NCI-H774 (cell line): ENCODE data around the gene SNCG.
"Not testable (repeated sequence)": the region's sequence is repeated elsewhere in the genome, so short reads cannot be mapped to it uniquely, and the experiment has no call there.

Experiments used
- DNase-seq: peaks from one replicate; lab custom pipeline; 2025; lab: John Stamatoyannopoulos, UW

SNCG gene

DNA sequence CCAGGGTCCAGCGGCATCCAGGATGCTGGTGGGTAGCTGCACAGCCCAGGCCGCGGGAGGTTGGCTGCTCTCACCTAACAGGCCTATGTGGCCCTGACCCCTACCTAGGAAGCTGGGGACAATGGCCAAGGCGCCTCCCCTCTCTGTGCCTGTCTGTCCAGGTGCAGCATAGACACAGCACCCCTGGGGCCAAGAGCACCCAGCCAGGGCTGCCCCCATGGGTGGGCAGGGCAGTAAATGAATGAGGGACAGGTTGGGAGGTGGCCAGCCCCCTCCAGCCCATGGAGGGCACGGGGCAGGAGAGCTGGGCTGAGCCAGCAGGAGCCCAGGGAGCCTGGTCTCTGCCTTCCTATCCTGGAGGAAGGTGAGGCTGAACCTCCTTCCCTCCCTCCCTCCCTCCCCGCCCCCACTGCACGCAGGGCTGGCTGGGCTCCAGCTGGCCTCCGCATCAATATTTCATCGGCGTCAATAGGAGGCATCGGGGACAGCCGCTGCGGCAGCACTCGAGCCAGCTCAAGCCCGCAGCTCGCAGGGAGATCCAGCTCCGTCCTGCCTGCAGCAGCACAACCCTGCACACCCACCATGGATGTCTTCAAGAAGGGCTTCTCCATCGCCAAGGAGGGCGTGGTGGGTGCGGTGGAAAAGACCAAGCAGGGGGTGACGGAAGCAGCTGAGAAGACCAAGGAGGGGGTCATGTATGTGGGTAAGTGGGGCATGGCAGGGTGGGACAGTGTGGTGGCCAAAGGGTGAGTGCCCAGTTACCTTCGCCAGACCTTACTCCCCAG lies at the start of gene SNCG:
Gene SNCG (plus strand): TSS at position 484 of the 785 bp plus-strand sequence. CDS start 99 bp downstream, at position 583.
- DNase-seq, result no peak

DNA sequence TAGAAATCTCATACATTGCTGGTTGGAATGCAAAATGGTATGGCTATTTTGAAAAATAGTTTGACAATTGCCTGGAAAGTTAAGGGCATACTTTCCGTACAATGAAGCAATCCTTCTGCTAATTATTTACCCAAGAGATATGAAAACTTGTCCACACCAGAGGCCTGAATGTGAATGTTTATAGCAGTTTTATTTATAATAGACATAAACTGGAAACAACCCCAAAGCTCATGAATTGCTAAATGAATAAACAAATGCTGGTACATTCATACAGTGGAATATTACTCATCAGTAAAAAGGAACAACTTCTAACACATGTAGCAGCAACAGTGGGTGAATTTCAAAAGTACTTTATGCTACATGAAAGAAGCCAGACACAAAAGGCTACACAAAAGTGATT lies 43.7 kb upstream of the SNCG start:
- DNase-seq, result no peak

DNA sequence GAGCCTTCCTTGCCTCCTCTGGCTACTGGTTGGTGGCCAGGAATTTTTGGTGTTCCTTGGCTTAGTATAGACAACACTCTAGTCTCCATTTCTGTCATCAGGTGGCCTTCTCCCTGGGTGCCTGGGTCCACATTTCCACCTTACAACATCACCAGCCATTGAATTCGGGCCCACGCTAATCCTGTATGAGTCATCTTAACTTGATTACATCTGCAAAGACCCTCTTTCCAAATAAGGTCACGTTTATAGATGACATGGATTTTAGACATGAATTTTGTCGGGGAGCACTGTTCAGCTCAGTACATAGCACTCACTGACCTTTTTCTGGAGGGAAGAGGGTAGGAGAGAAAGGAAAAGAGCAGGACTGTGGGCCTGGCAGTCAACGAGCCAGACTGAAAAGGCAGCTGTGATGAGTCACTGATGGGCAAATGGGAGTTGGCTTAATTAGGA lies 40.4 kb upstream of the SNCG start:
- no peak for DNase-seq

DNA sequence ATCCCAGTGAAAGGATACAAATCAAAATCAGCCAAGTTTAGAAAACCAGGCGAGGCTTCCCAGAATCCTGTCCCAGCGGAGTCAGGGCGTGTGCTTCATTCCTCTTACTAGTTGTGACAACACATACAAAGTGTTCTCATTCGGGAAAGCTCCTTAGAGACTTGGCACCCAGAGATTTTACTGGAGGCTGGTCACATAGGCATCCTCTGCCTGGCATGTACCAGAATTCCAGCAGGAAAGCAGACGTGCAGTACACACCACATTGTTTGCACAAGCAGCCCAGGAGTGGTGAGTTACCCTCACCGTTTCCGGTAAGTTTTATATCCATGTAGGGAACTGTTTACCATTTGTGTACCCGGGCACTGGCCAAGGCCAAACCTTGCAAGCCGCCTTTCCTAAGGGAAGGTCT lies 35.8 kb upstream of the SNCG start:
- no peak for DNase-seq

DNA sequence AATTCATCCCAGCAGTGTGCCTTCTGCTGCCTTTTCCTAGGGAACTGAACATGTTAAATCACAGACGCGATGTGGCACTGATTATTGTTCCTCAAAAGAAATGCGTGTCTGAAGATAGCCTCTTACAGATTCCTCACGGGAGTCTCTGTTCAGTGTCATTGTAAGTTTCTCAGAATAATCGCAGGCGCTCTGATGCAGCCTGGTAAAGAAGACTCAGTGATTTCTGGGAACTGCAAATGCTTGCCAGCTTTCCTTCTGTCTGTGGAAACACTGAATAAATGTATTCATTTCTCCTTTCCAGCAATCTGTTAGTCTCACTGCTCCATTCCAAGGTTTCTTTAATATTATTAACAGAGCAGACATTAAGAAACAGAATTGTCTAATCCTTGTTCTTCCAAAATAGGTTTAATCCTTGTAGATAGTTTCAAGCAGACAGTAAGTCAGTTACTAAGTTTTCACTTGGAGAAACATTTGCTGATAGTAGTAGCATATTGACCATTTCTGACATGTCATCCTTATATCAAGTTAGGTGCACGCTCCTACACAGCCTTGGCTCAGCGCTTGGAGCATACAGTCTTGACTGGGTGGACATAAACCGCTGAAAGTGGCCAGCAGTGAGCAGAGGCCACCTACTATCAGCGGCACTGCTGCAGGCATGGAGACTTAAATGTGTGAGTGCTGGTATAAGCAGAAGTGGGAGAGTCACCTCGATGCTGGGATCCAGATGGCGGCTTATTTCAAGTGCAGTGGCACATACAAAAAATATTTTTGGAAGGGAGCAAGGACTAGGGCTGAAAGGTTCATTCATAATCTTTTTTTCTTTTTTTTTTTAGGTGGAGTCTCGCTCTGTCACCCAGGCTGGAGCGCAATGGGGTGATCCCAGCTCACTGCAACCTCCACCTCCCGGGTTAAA lies 28.7 kb upstream of the SNCG start:
- DNase-seq, result no peak

DNA sequence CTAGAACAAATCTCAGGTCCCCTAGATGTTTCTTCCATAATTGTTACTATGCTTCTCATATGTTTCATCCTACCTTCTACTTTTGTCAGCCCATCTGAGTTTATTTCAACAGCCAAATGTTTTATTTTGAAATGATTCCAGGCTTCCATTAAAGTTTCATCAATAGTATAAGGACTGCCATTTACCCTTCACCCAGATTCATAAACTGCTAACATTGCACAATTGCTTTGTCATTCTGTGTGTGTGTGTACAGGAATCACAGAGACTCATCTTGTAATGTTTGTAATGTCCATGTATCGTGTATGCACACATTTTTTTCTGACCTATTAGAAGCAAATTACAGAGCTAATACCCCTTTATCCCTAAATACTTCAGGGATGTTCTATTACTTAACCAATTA lies 26.5 kb upstream of the SNCG start:
- no peak for DNase-seq

DNA sequence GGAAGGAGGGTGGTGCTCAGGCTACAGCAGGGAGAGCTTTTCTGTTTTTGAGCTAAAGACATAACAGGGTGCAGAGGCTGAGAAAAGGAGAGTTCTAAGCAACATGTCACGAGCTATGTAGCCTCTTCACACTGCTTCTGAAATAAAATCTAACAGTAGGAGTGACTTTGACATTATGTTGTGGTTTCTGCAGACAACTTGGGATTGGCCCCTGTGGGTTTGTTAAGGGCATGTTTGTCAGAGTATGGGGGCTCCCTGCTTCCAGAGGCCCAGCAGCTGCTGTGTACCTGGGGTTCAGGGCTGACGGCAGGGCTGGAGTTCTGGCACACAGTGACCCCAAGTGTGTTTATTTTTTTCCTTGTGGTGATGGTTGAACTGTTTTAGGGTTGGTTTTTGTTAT lies 25.7 kb upstream of the SNCG start:
- no peak for DNase-seq

DNA sequence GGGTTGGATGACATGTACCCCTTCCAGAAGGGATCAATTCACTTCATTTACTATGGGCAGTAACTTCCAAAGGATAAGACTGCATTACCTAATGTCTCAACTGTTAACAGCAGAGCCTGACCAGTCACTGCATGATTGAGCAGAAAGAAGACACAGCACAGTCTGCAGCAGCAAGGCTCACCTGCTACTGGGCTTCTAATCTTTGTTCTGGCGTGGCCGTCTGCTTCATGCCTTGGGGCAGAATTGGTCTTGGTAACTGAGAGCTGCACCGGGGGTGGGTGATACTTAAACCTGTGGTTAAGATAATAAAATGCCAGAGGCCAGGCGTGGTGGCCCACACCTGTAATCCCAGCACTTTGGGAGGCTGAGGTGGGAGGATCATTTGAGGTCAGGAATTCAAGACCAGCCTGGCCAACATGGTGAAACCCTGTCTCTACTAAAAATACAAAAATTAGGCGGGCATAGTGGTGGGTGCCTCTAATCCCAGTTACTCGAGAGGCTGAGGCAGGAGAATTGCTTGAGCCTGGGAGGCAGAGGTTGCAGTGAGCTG lies 24.2 kb upstream of the SNCG start:
- DNase-seq, result not testable (repeated sequence)

DNA sequence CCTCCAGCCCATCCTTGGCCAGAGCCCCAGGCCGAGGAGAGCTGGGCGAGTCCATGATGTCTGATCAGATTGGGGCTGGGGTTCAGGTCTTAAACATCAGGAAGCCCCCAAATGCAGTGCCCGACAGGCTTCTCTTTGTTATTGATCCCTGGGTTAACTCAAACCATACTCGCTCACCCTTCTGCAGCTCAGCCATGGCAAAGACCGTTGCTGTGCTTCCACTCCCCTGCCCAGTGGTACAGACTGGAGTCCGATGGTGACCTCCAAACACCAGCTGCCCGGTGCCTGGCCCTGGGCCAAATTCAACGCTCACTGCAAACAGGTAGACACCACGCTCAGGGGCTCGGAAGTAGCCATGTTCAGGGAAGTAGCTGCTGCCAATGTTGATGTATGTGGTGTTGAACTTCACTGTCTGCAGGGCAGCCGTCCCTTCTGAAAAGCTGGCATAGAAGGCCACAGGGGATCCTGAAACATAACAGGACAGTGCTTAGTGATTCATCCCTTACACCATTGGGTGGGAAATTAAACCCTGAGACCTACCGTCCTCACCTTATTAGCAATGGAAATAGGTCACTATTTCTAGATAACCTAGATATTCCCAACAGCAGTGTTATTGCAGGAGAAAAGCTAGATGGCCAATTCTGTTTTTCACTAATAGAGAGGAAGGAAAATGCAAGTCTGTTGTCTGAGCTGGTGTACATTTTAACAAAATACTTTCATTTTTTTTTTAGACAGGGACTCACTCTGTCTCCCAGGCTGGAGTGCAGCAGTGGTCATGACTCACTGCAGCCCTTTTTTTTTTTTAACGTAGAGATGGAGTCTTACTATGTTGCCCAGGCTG lies 21.5 kb upstream of the SNCG start:
- DNase-seq, result no peak

DNA sequence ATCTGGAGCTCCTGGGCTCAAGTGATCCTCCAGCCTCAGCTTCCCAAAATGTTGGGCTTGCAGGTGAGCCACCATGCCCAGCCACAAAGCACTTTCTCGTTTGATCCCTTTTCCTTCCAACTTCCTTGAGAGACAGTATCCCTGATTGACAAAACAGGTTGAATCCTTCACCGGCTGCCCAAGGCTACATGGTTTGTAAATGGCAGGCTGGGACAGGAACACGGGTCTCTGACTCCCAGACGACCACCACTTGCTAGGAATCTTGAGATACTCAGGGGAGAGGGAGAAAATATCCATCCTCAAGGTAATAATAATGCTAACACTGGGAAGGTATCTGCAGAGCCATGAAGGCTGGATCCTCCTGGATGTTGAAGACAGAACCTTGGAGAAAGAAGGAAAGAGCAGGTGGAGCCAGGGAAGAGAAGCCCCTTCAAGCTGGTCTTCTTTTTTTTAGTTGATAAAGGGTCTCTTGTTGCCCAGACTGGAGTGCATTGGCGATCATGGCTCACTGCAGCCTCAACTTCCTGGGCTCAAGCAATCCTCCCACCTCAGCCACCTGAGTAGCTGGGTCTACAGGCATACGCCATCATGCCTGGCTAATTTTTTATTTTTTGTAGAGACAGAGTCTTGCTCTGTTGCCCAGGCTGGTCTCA lies 20.8 kb upstream of the SNCG start:
- no peak for DNase-seq

DNA sequence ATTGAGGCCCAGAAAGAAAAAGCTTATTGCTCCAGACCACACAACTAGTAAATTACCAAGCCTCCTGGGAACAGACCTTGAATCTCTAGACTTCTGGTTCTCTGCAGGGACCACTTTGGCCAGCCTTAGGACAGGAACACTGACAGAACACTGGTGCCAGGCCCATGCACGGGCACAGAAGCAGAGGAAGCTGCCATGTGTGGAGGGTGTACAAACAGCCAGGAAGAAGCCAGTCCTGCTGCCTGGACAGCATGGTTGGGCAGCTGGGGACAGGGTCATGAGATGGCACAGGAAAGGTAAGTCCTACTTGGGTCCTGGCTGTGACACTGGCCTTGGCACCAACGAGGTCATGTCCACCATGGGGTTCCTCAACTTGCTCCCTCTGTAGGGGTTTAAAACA lies 20.1 kb upstream of the SNCG start:
- no peak for DNase-seq

DNA sequence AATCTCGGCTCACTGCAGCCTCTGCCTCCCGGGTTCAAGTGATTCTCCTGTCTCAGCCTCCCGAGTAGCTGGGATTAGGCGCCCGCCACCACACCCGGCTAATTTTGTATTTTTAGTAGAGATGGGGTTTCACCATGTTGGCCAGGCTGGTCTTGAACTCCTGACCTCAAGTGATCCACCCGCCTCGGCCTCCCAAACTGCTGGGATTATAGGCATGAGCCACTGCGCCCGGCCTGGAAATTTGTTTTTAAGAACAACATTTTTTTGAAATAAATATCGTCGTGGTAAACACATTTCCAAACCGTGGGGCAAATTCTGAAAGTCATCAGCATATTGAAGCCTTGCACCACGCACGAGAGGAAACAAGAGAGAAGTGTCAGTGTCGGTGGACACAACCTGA lies 18.3 kb upstream of the SNCG start:
- DNase-seq, result not testable (repeated sequence)

DNA sequence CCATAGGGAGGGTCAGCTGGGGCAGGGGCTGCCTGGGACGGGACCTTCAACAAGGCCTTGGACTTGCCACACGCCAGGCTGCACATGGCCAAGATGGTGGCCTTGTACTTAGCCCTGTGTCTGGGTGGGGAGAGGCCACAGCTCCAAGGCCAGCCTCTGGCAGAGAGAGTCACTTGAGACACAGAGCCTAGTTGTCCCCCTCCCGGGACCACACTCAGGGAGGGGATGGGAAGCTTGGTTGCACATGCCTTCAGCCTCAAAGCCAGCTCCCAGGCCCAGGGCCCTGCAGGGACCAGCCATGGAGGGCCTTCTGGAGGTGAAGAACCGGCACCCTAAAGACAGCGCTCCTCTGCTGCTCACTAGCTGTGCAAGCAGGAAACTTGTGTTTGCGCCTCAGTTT lies 17.7 kb upstream of the SNCG start:
- no peak for DNase-seq

DNA sequence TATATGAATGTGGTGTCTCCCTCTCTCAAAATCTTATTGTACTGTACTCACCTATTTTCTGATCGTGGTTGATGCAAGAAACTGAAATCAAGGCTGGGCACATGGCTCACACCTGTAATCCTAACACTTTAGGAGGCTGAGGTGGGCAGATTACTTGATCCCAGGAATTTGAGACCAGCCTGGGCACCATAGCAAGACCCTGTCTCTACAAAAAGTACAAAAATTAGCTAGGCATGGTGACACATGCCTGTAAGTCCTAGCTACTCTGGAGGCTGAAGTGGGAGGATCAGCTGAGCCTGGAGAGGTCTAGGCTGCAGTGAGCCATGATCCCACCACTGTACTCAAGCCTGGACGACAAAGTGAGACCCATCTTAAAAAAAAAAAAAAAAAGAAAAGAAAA lies 17.0 kb upstream of the SNCG start:
- DNase-seq, result no peak

DNA sequence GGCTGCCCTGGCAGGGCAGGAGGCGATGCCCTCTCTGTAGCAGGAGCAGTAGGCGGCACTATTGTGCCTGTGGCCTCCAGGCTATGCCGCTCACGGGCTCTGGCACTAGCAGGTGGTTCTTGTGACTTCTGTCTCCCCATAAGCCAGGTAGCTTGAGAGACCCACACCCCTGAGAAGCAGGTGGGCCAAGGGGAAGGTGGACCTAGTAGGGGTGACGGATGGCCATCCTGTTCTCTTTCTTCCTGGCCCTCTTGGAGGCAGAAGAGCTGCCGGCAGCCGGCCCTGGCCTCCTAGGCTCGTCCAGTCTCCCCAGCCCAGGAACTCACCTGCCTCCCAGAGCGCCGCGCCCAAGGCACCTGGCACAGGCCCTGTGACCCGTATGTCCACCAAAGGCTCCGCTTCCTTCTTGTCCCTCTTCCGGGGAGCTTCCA lies 16.4 kb upstream of the SNCG start:
- no peak for DNase-seq

DNA sequence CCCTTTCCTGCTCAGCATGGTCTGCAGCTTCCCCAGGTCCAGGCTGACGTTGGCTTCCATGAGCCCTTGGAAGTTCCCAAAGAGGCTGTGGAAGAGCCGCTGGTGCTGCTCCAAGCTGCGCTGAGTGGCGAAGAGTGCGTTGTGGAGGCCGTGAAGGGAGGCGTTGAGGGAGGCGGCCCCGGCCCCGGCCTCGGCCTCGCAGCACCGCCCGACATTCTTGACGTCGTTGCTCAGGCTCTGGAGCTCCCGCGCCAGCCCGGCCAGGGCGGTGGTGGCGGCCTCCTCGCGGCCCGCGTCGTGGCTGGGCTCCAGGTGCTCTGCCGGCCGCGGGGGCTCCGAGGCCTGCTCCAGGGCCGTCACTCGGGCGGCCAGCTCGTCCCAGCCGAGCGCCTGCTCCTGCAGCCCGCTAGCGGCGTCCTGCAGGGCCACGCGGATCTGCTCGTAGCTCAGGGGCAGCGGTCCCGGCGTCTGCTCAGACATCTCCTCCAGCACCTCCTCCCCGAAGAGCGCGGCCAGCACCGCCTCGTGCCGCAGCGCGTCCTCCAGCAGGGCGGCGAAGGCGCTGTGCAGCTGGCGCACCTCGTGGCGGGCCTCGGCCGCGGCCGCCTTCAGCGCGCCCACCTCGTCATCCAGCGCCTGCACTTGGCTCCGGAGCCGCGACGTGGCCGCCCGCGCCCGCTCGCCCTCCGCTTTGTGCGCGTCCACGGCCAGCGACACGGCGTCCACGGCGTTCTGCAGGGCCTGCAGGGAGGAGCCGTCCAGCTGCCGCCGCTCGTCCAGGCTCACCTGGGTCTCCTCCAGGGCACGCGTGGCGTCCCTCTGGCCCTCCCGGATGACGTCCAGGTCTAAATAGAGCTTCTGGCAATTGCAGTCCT lies 15.7 kb upstream of the SNCG start:
- no peak for DNase-seq

DNA sequence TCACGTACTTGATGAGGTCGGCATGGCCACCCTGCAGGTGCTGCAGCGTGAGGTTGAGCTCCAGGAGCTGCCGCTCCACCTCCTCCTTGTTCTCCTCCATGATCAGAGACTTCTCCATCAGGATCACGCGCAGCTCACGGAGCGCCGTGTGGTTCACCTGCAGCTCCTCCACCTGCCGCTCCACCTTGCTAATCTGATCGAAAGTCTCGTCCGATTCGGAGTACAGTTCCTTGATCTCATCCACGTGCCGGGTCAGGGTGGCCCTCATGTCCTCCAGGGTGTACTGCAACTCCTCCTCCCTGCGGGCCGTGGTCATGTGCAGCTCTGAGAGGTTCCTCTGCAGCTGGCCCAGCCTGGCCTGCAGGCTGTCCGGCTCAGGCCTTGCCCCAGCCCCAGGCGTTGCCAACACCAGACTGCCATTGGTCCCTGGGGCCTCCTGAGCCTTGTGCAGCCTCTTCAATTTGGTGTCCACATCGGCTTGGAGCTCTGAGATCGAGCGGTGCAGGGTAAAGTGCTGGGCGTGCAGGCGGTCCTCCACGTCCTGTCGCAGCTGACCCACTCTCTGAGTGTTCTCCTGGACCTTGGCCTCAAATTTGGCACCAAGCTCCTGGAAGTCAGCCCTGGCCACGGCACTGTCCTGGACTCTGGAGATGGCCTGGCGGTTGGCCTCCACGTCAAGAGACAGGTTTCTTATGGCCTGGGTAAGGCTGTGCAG lies 14.9 kb upstream of the SNCG start:
- no peak for DNase-seq

DNA sequence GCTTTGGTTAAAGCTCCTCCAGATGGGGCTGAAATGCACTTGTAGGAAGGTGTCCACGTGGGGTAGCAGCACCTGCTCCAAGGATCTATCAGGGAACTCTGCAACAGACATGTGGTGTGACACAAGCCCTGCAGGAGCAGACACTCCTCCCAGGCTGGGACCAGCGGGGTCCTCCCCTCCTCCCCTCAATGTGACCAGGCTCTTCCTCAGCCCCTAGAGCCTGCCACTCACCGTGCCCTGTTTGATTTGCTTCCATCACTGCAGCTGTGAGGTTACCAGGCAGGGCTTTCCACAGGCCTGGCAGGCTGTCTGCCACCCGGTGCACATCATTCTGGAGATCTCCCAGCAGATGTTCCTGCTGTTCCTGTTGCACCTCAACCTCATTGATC lies 14.4 kb upstream of the SNCG start:
- no peak for DNase-seq

DNA sequence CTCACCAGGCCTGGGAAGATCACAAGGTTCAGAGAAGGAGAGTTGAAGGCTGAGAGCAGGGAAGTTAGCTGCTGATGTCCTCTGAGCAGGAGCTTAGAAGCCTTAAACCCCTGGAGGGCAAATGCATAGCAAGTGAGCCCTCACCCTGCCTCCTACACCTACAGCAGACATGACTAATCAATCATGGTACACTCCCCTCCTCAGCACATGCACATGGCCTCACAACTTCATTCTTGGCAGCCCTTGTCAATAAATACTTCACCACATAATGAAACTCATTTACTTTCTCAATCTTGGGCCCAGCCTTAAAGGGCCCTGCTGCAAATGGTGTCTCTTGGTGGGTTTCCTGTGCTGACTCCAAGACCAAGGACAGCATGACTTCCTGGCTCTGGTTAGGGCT lies 13.9 kb upstream of the SNCG start:
- no peak for DNase-seq

DNA sequence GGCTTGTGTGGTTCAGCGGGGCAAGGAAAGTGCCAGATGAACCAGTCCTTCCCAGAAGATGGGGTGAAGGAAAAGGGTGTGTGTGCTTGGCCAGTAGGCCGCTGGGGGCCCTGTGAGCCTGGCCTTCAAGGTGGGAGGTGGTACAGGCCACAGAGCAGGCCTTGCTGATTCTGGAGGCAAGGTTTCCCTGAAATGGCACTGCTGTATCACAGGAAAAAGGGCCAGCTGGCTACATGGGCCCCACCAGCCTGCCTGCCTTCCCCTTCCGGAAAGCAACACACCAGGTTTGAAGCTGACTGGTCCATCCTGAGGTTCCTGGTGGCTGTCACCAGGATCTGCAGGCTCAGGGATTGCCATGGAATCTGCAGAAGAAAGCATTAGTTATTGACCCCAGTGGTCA lies 13.5 kb upstream of the SNCG start:
- no peak for DNase-seq
